Karpas-422 (cell line): Measurements from ENCODE around the gene PROZ. TPM values are rescaled to one million over a fixed set of nuclear protein-coding genes. Genes with fewer than 3 reads are reported as not detected.

Experiments
- DNase-seq: peaks from one replicate; pipeline ENCODE4 v3.0.0-alpha.2; 2015
- H2AFZ ChIP-seq: fragments of 200-600 bp; sonication (generic); 2 replicates; pipeline ENCODE4 v1.6.1; 2014; ENCODE audit warnings: antibody characterized with exemption, low read length, mixed read lengths
- H3K27ac ChIP-seq: fragments of 200-600 bp; sonication (generic); 2 replicates; pipeline ENCODE4 v1.5.1; 2014; ENCODE audit warnings: mild to moderate bottlenecking, low read length, moderate library complexity
- H3K27me3 ChIP-seq: fragments of 200-600 bp; sonication (generic); 2 replicates; pipeline ENCODE4 v1.6.1; 2014; ENCODE audit warnings: low read length, mixed read lengths
- H3K36me3 ChIP-seq: fragments of 200-600 bp; sonication (generic); 2 replicates; pipeline ENCODE4 v1.6.1; 2014; ENCODE audit warnings: low read length, mixed read lengths; ENCODE audit not compliant: insufficient read depth
- H3K4me1 ChIP-seq: fragments of 200-600 bp; sonication (generic); 2 replicates; pipeline ENCODE4 v1.6.1; 2014; ENCODE audit warnings: mild to moderate bottlenecking, low read length, mixed read lengths
- H3K4me2 ChIP-seq: fragments of 200-600 bp; sonication (generic); 2 replicates; pipeline ENCODE4 v1.6.1; 2014; ENCODE audit warnings: low read length, low read depth, mild to moderate bottlenecking; ENCODE audit not compliant: poor library complexity, severe bottlenecking
- H3K4me3 ChIP-seq: fragments of 200-600 bp; sonication (generic); 2 replicates; pipeline ENCODE4 v1.5.1; 2014; ENCODE audit warnings: mild to moderate bottlenecking, antibody characterized with exemption, low read length, mixed read lengths
- H3K79me2 ChIP-seq: fragments of 200-600 bp; sonication (generic); 2 replicates; pipeline ENCODE4 v1.6.1; 2014; ENCODE audit warnings: mild to moderate bottlenecking, low read length, mixed read lengths
- H3K9ac ChIP-seq: fragments of 200-600 bp; sonication (generic); 2 replicates; pipeline ENCODE4 v1.6.0; 2014; ENCODE audit warnings: low read length
- H3K9me2 ChIP-seq: fragments of 200-600 bp; sonication (generic), shearing (Covaris generic); replicated peaks from 2 replicates; pipeline ENCODE4 v1.6.0; 2014; ENCODE audit warnings: mild to moderate bottlenecking, low read length, moderate library complexity; ENCODE audit not compliant: insufficient read depth
- H3K9me3 ChIP-seq: fragments of 300-700, 200-600 bp; sonication (generic); 2 replicates; pipeline ENCODE4 v1.6.1; 2014; ENCODE audit warnings: low read length, mixed read lengths
- H4K20me1 ChIP-seq: fragments of 200-600 bp; sonication (generic); 2 replicates; pipeline ENCODE4 v1.6.1; 2014; ENCODE audit warnings: mild to moderate bottlenecking, antibody characterized with exemption, low read length, low read depth; ENCODE audit not compliant: insufficient read depth
- total RNA-seq: library from RNA; depleted of rRNA; stranded (reverse); fragments of >200 nt; shearing (Covaris generic); gene quantifications from 2 replicates; pipeline ENCODE4 v1.2.3, GENCODE V29; 2014; ENCODE audit warnings: low replicate concordance

The PROZ gene
- total RNA-seq, 1 experiment from 2014 or later = not detected

DNA sequence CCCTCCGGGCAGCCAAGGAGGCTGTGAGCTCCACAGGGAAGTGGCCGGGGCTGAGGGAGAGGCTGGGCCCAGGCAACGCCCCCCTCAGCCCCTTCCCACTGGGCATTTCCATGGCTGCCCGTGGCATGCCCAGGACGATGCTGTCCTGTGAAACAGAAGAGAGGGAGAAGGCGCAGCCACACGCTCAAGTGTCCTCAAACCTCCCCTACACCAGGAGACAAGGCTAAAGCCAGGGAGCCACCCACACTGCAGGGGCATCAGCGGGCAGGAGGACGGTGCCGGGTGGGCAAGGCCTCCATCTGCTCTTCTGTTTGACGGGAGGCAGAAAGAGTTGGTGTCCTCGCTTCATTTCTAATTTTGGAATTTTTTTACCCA is 14.2 kb upstream of the PROZ start:
- no peaks in the 10 kb centered on the region for H3K9me2 ChIP-seq
- H3K9ac ChIP-seq = no peak overlapping the region
- H2AFZ ChIP-seq = no peak overlapping the region
- H3K4me3 ChIP-seq = no peak overlapping the region
- no peaks in the 10 kb centered on the region for H3K27me3 ChIP-seq
- no peak for DNase-seq
- no peaks in the 10 kb centered on the region for H3K4me1 ChIP-seq
- no peaks in the 10 kb centered on the region for H3K9me3 ChIP-seq
- H4K20me1 ChIP-seq = no peaks in the 10 kb centered on the region
- no peak overlapping the region for H3K4me2 ChIP-seq
- no peaks in the 10 kb centered on the region for H3K36me3 ChIP-seq
- no peaks in the 10 kb centered on the region for H3K79me2 ChIP-seq
- H3K27ac ChIP-seq = no peak overlapping the region

DNA sequence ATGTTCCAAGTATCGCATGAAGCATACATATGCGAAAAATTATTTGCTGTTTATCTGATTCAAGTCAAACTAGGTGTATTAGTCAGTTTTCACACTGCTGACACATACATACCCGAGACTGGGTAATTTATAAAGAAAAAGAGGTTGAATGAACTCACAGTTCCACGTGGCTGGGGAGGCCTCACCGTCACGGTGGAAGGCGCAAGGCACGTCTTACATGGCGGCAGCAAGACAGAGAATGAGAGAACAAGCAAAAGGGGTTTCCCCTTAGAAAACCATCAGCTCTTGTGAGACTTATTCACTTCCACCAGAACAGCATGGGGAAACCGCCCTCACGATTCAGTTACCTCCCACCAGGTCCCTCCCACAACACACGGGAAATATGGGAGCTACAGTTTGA is 13.0 kb upstream of the PROZ start:
- Histone ChIP-seq H3K4me2 (no peak overlapping the region), H3K36me3 (no peaks in the 10 kb centered on the region), H3K9ac (no peak overlapping the region), H3K9me3 (no peaks in the 10 kb centered on the region), H2AFZ (no peak overlapping the region), H3K4me1 (no peaks in the 10 kb centered on the region), H3K27ac (no peak overlapping the region), H3K9me2 (no peaks in the 10 kb centered on the region), H3K79me2 (no peaks in the 10 kb centered on the region), H4K20me1 (no peaks in the 10 kb centered on the region), H3K4me3 (no peak overlapping the region), H3K27me3 (no peaks in the 10 kb centered on the region)
- no peak for DNase-seq

DNA sequence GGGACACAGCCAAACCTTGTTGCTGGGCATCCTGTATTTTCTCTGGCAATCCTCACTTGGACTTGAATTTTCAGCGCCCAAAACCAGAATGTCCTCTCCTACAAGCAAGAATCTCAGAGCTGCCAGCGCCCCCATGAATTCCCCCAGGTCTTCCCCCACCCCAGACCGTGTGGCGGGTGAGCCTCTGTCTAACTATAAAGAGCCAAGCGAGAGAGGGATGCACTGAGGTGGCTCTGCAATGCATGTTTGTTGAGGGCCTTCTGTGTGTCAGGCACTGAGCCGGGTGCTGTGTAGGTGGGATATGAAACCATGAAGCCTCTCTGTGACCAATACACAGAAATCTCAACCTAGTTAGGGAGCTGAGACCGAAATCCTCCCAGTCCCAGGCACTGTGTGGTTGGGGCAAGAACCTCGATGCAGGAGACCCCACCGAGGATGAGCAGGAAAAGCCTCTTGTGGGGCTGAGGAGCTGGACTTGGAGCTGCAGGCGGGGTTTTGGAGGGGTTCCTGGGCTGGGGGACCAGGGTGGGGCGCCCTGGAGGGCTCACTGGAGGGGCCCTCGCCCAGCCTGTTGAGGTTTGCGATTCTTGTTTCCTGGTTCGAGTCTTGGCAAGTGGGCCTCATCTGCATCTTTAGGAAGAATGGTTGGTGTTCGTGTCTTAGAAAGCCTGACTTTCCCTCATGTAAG is 12.4 kb upstream of the PROZ start:
- no peak overlapping the region for H3K4me2 ChIP-seq
- no peaks in the 10 kb centered on the region for H3K36me3 ChIP-seq
- no peak overlapping the region for H3K9ac ChIP-seq
- H3K27ac ChIP-seq = no peak overlapping the region
- no peak overlapping the region for H3K4me3 ChIP-seq
- no peaks in the 10 kb centered on the region for H3K27me3 ChIP-seq
- H3K9me2 ChIP-seq = no peaks in the 10 kb centered on the region
- H4K20me1 ChIP-seq = no peaks in the 10 kb centered on the region
- no peak for DNase-seq
- no peaks in the 10 kb centered on the region for H3K4me1 ChIP-seq
- H2AFZ ChIP-seq = no peak overlapping the region
- H3K9me3 ChIP-seq = no peaks in the 10 kb centered on the region
- H3K79me2 ChIP-seq = no peaks in the 10 kb centered on the region

DNA sequence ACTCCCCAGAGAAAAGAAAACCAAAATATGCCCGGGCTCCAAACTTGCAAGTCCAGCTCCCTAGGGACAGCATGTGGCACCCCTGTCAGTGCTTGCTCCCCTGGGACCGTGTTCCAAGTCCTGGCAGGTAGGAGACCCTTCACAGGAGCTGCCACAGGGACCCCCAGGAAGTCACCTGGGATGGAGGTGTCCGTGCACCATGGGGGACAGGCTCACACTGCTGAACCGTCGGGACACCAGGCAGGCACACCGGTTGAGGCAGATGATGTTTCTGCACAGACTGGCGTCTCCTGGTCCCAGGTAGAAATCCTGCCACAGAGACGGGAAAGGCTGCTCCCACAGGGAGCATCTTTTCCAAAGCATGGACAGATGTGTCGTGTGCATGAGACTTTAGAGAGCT is 11.7 kb upstream of the PROZ start:
- no peak for DNase-seq
- H4K20me1 ChIP-seq = no peaks in the 10 kb centered on the region
- H3K9me2 ChIP-seq = no peaks in the 10 kb centered on the region
- H3K36me3 ChIP-seq = no peaks in the 10 kb centered on the region
- H3K4me1 ChIP-seq = no peaks in the 10 kb centered on the region
- no peak overlapping the region for H3K27ac ChIP-seq
- H3K9ac ChIP-seq = no peak overlapping the region
- no peak overlapping the region for H2AFZ ChIP-seq
- H3K79me2 ChIP-seq = no peaks in the 10 kb centered on the region
- H3K9me3 ChIP-seq = no peaks in the 10 kb centered on the region
- H3K27me3 ChIP-seq = no peaks in the 10 kb centered on the region
- no peak overlapping the region for H3K4me3 ChIP-seq
- H3K4me2 ChIP-seq = no peak overlapping the region

DNA sequence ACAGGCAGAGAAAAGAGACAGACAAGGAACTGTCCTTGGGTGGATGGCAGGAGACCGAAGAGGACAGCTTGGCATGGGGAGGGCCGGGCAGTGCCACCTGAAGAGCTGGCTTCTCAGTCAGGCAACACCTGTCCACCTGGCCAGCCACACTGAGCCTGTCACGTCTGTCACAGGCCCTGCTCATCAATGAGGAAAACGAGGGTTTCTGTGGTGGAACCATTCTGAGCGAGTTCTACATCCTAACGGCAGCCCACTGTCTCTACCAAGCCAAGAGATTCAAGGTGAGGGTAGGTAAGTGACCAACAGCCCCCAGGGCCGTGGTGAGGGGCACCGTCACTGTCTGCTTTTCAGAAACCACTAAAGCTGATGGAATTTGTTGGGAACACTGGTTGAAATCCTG is 11.2 kb upstream of the PROZ start:
- H4K20me1 ChIP-seq = no peaks in the 10 kb centered on the region
- H2AFZ ChIP-seq = no peak overlapping the region
- no peak overlapping the region for H3K27ac ChIP-seq

DNA sequence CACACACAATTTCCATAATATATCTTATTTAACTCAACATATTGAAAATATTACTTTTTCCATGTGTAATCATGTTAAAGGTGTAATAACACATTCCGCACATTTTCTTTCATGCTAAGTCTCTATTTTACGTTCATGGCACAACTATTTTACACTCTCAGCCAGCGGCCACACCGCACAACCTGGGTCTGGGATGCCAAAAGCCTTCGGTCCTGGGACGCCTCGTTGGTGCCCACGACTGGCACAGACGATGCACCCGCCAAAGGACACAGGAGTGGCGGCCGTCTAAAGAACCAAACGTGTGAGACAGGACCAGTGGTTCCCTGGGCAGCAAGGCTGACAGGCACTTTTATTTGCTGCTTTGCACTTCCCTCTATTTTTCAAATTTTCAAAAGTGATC is 10.0 kb upstream of the PROZ start:
- DNase-seq = no peak
- Histone ChIP-seq H3K27ac (no peak overlapping the region), H2AFZ (no peak overlapping the region), H4K20me1 (no peaks in the 10 kb centered on the region), H3K79me2 (no peaks in the 10 kb centered on the region), H3K36me3 (no peaks in the 10 kb centered on the region), H3K9me2 (no peaks in the 10 kb centered on the region), H3K9me3 (no peaks in the 10 kb centered on the region), H3K4me2 (no peak overlapping the region), H3K4me1 (no peaks in the 10 kb centered on the region), H3K27me3 (no peaks in the 10 kb centered on the region), H3K9ac (no peak overlapping the region), H3K4me3 (no peak overlapping the region)

More for the DNA sequence above, 11.2 kb upstream of the PROZ start:
- Histone ChIP-seq H3K4me1 (no peaks in the 10 kb centered on the region), H3K36me3 (no peaks in the 10 kb centered on the region), H3K9me3 (no peaks in the 10 kb centered on the region), H3K27me3 (no peaks in the 10 kb centered on the region), H3K4me2 (no peak overlapping the region), H3K4me3 (no peak overlapping the region), H3K79me2 (no peaks in the 10 kb centered on the region), H3K9ac (no peak overlapping the region), H3K9me2 (no peaks in the 10 kb centered on the region)
- no peak for DNase-seq

DNA sequence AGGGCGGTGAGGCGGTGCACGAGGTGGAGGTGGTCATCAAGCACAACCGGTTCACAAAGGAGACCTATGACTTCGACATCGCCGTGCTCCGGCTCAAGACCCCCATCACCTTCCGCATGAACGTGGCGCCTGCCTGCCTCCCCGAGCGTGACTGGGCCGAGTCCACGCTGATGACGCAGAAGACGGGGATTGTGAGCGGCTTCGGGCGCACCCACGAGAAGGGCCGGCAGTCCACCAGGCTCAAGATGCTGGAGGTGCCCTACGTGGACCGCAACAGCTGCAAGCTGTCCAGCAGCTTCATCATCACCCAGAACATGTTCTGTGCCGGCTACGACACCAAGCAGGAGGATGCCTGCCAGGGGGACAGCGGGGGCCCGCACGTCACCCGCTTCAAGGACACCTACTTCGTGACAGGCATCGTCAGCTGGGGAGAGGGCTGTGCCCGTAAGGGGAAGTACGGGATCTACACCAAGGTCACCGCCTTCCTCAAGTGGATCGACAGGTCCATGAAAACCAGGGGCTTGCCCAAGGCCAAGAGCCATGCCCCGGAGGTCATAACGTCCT is 9.4 kb upstream of the PROZ start:
- no peak overlapping the region for H3K27ac ChIP-seq
- H3K4me2 ChIP-seq = no peak overlapping the region
- H3K79me2 ChIP-seq = no peaks in the 10 kb centered on the region
- no peak overlapping the region for H3K9ac ChIP-seq
- no peak overlapping the region for H3K4me3 ChIP-seq
- H3K36me3 ChIP-seq = no peaks in the 10 kb centered on the region
- H4K20me1 ChIP-seq = no peaks in the 10 kb centered on the region
- no peaks in the 10 kb centered on the region for H3K9me2 ChIP-seq
- DNase-seq = no peak
- H3K9me3 ChIP-seq = no peaks in the 10 kb centered on the region
- H2AFZ ChIP-seq = no peak overlapping the region
- H3K4me1 ChIP-seq = peaks cover 4% of the 10 kb centered on the region
- H3K27me3 ChIP-seq = no peaks in the 10 kb centered on the region

DNA sequence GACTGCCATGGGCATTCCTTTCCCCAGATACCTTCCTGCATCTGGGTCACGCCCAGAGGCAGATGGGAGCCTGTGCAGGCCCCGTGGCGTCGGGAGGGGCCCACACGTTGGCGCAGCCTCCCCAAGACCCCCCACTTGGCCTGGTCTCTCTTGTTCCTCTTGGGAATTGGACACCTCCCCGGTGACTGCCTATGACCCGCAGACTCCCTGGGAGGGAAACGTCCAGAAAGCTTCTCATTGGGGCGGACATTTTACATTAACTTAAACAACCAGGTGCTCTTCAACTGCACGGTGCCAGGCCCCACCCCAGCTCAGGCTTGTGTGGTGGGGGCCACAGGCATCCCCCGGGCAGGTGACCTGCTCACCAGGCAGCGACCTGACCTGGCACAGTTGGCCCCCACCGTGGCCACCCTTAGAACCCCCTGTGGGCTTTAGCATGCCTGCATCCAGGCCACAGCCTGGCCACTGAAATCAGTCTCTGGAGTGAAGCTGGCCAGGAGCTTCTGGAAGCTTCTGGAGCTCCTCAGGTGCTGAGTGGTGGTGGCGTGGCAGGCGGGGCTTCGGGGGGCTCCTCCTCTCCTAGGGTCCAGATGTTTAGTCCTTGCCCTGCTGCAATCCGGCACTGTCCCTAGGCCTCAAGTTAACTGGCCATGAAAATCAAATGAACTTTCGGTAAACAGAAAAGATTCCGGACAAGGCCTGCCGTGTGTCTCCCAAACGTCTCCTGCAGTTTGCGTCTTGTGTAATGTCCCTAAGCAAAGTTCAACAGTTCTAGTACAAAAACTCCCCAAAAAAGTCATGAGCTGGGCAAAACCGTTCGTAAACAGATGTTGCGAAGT is 8.5 kb upstream of the PROZ start:
- Histone ChIP-seq H3K9ac (no peak overlapping the region), H3K36me3 (no peaks in the 10 kb centered on the region), H3K4me3 (no peak overlapping the region), H3K27me3 (no peaks in the 10 kb centered on the region), H4K20me1 (no peaks in the 10 kb centered on the region), H3K79me2 (no peaks in the 10 kb centered on the region), H2AFZ (no peak overlapping the region), H3K27ac (no peak overlapping the region), H3K9me2 (no peaks in the 10 kb centered on the region), H3K9me3 (no peaks in the 10 kb centered on the region), H3K4me1 (peaks cover 10% of the 10 kb centered on the region), H3K4me2 (no peak overlapping the region)
- DNase-seq = no peak
